Hepatocyte (in vitro differentiated cells): ENCODE measurements around the gene FOLR1.

Source experiments
- CTCF ChIP-seq: fragments of 200-600 bp; sonication (generic); IDR thresholded peaks from 2 replicates; pipeline ENCODE4 v1.5.1; 2016; ENCODE audit warnings: antibody characterized with exemption, mild to moderate bottlenecking; ENCODE audit not compliant: poor library complexity
- EZH2 ChIP-seq: fragments of 200-600 bp; sonication (generic); IDR thresholded peaks from 2 replicates; pipeline ENCODE4 v1.6.1; 2016; ENCODE audit warnings: antibody characterized with exemption, mild to moderate bottlenecking, borderline replicate concordance

DNA sequence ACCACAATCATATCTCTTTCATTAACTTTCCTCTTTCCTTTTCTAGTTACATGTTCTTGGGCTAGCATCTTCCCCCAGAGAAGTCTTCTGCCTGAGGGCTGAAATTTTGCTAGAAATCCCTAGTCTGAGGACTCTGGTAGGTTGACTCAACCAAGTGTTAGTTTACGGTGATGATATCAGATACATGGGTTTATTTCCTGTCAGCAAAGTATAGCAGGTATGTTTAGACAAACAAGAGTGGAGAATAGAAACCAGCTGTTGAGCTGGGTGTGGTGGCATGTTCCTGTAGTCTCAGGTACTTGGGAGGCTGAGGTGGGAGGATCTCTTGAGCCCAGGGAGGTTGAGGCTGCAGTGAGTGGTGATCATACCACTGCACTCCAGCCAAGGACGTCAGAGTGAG is 11.2 kb downstream of the FOLR1 start:
- TF ChIP-seq CTCF (no peak), EZH2 (no peak)
